Transverse colon (tissue), 4 donors: ENCODE results near the gene CDCA4. TPM values are rescaled to one million over a fixed set of nuclear protein-coding genes. Genes with fewer than 3 reads are reported as not detected.

Experiments used
- DNase-seq: peaks from one replicate; pipeline ENCODE4 v3.0.0-alpha.2; 2019
- H3K27ac ChIP-seq, 4 donors: fragments of 200-600 bp; sonication (generic); 2 replicates each; pipeline ENCODE4 v1.5.1; 2016 to 2018; ENCODE audit warnings: inconsistent platforms in 4 of 4
- H3K27me3 ChIP-seq: fragments of 200-600 bp; sonication (generic); 2 replicates; pipeline ENCODE4 v1.5.1; 2017; ENCODE audit warnings: inconsistent platforms
- H3K36me3 ChIP-seq, 4 donors: fragments of 200-600 bp; sonication (generic); 2 replicates each; pipeline ENCODE4 v1.5.1; 2017 to 2019; ENCODE audit warnings: inconsistent platforms in 4 of 4
- H3K4me1 ChIP-seq, 4 donors: fragments of 200-600 bp; sonication (generic); 2 replicates each; pipeline ENCODE4 v1.5.1; 2017 to 2020; ENCODE audit warnings: inconsistent platforms in 4 of 4
- H3K4me3 ChIP-seq, 4 donors: fragments of 200-600 bp; sonication (generic); 1 replicate in 1 of 4; 2 replicates in 3 of 4; pipeline versions ENCODE4 v1.5.1 to v1.6.1; 2017 to 2019; ENCODE audit warnings: inconsistent platforms in 4 of 4
- H3K9me3 ChIP-seq, 2 donors: fragments of 200-600 bp; sonication (generic); 2 replicates each; pipeline ENCODE4 v1.5.1; 2017 to 2019; ENCODE audit warnings: inconsistent platforms in 2 of 2
- EP300 ChIP-seq: sonication (generic); formaldehyde crosslinking; IDR thresholded peaks from one replicate; pipeline ENCODE4 v1.6.1; 2017; ENCODE audit warnings: antibody characterized with exemption, low read depth
- POLR2A ChIP-seq: fragments of 450-650 bp; IDR thresholded peaks from one replicate; pipeline ENCODE4 v1.6.1; 2016; ENCODE audit warnings: antibody characterized with exemption, mild to moderate bottlenecking, moderate library complexity
- POLR2AphosphoS5 ChIP-seq, 3 donors: sonication (generic); formaldehyde crosslinking; IDR thresholded peaks; one replicate each; pipeline ENCODE4 v1.6.1; 2016; ENCODE audit warnings: antibody characterized with exemption in 3 of 3
- WGBS, 2 donors: methylation state at CpG; one replicate each; pipeline ENCODE4 v1.1.5; 2018; ENCODE audit warnings: low coverage in 1 of 2; 5-methylcytosine and 5-hydroxymethylcytosine counted together
- in situ Hi-C, 4 donors: fragments of 200-750 bp; cut with MboI; loops; one replicate each; pipeline versions ENCODE4 v1.15.0 to v1.15.1; 2017; ENCODE audit warnings: low sequenced_read_pairs in 3 of 4, low pct_ligation_motif_present in 1 of 4, low pct_unique_long_range_greater_than_20kb in 1 of 4
- intact Hi-C: fragments of 100-400 bp; cut with DNase I; formaldehyde crosslinking; loops from one replicate; pipeline ENCODE4 v1.15.1; 2023; ENCODE audit warnings: low total_unique reads
- total RNA-seq, 4 donors: library from RNA; depleted of rRNA; stranded (reverse); fragments of >200 nt; gene quantifications; one replicate each; pipeline ENCODE4 v1.1.0, GENCODE V29; 2016
- TF ChIP-seq, protein P1 (sequence below), 5 experiments: fragments of 200-600 bp in 3 of 5; fragments of 450-650 bp in 2 of 5; sonication (generic) in 3 of 5; IDR thresholded peaks; 1 replicate in 2 of 5; 2 replicates in 3 of 5; pipeline ENCODE4 v1.5.1; 2016 to 2017; ENCODE audit warnings: antibody characterized with exemption in 5 of 5, inconsistent platforms in 3 of 5, mild to moderate bottlenecking in 2 of 5, moderate library complexity in 1 of 5

CDCA4 gene
- total RNA-seq, 4 donors from 2014 or later: 0.80 to 7.5 (median 4.5) TPM

DNA sequence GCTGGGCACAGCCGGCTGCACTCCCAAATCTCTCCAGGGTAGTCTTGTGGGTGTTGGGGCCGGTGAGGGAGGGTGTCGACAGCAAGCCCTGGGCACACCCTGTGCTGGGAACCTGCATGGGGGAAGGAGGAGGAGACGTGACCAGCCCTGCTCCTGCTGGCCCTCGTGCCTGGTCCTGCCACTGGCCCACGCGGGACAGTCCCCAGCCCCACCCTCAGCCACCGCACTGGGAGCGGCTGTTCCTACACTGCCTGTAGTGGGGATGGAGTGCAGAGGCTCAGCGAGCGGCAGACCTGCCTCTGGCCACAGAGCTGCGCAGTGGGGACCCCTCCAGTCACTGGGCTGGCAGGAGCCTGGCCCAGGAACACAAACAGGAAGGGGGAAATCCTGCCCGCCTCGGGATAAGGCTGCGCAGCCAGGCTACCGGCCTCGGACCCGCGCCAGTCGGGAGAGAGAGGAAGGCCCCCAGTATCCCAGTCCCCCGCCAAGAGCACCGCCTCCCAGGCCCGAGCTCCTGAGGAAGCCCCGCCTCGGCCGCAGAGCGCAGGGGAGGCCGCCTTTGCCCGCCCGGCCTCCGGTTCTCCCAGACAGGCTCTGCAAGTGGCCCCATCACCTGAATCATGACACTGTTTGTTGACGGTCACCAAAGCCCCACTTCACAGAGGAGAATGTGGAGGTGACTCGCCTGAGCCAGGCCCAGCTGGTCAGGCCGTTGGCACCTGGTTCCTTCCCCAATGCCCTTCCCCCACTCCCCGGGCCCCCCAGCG is 53.3 kb downstream of the CDCA4 start:
- Histone ChIP-seq H3K4me3 (peak overlapping the region; percentile 13 to 37 (median 20)), H3K27ac (peak overlapping the region; percentile 80 to 92 (median 88)), H3K36me3 (no peaks in the 10 kb centered on the region), H3K27me3 (peaks cover 30% of the 10 kb centered on the region), H3K4me1 (peaks cover 20 to 47% (median 36%) of the 10 kb centered on the region in 4 donors), H3K9me3 (no peaks in the 10 kb centered on the region)
- DNase-seq: no peak
- in situ Hi-C loops: no loop called here
- no peak for TF ChIP-seq EP300
- WGBS, 2 donors: 1% methylated on average over 36 of the region's 36 CpGs; no CpG with 5 or more reads in 1 of the 2 donors
- intact Hi-C loops: no loop called here

DNA sequence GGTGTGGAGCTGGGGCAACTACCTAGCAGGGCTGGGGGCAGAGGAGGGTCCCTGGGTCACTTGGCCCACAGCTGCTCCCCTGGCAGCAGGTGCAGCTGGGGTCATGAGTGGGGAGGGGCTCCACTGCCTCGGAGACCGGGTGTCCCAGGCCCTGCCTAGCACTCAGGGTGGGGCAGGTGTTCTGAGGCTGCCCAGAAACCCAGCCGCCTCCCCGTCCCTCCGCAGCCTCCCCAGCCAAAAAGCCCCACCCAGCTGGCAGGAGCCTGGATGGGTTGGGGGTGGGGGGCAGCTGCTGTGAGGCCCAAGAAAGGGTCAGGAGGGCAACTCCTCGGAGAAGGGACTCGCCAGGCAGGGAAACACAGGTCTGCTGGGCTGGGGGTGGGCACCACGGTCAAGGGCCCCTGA is 53.9 kb downstream of the CDCA4 start:
- intact Hi-C loops (no loop called here), in situ Hi-C loops (no loop called here)
- peaks cover 14 to 41% (median 30%) of the 10 kb centered on the region in 4 donors for H3K4me1 ChIP-seq
- H3K4me3 ChIP-seq: no peak overlapping the region
- peak overlapping the region; percentile 80 to 92 (median 88) for H3K27ac ChIP-seq
- H3K27me3 ChIP-seq: peaks cover 33% of the 10 kb centered on the region
- H3K9me3 ChIP-seq: no peaks in the 10 kb centered on the region
- DNase-seq: no peak
- TF ChIP-seq POLR2AphosphoS5 (IDR thresholded peaks at IDR 0.05): no peak
- TF ChIP-seq, protein P1, sequence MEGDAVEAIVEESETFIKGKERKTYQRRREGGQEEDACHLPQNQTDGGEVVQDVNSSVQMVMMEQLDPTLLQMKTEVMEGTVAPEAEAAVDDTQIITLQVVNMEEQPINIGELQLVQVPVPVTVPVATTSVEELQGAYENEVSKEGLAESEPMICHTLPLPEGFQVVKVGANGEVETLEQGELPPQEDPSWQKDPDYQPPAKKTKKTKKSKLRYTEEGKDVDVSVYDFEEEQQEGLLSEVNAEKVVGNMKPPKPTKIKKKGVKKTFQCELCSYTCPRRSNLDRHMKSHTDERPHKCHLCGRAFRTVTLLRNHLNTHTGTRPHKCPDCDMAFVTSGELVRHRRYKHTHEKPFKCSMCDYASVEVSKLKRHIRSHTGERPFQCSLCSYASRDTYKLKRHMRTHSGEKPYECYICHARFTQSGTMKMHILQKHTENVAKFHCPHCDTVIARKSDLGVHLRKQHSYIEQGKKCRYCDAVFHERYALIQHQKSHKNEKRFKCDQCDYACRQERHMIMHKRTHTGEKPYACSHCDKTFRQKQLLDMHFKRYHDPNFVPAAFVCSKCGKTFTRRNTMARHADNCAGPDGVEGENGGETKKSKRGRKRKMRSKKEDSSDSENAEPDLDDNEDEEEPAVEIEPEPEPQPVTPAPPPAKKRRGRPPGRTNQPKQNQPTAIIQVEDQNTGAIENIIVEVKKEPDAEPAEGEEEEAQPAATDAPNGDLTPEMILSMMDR (IDR thresholded peaks at IDR 0.05): no peak
- no peak for TF ChIP-seq EP300
- TF ChIP-seq POLR2A: no peak
- no peaks in the 10 kb centered on the region for H3K36me3 ChIP-seq
- WGBS, 2 donors: 39% methylated on average over 6 of the region's 8 CpGs; no CpG with 5 or more reads in 1 of the 2 donors

DNA sequence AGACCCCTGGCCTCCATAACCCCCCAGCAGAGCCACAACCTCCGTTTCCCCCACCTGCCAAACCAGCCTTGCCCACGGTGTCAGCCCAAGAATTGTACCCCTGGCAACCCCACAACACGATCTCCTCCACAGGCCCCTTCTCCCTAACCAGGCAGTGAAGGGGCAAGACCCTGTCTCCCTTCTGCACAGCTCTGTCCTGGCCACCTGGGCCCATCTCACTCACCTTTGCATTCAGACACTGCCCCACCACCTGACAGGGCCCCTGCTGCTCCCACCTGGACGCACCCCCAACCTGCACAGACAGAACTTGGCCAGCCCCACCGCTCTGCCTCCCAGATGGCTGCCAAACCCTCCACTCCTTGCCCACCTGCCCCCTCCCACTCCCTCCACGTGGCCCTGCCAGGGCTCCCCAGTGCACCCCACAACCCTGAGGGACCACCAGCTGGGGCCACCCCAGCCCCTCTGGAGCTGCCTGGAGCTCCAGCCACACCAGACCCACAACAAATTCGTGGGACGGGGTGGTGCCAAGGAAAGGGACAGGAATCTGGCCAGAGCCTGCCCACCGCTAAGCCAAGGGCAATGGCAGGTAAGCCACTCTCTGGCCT is 54.5 kb downstream of the CDCA4 start:
- intact Hi-C loops (no loop called here), in situ Hi-C loops (no loop called here)
- no peak for DNase-seq
- H3K4me3 ChIP-seq: no peak overlapping the region
- H3K27ac ChIP-seq: peak overlapping the region; percentile 80 to 92 (median 88)
- H3K36me3 ChIP-seq: no peaks in the 10 kb centered on the region
- TF ChIP-seq, protein P1 (IDR thresholded peaks at IDR 0.05): no peak
- TF ChIP-seq POLR2AphosphoS5 (IDR thresholded peaks at IDR 0.05): no peak
- no peak for TF ChIP-seq EP300
- TF ChIP-seq POLR2A: no peak
- peaks cover 8 to 35% (median 26%) of the 10 kb centered on the region in 4 donors for H3K4me1 ChIP-seq
- WGBS, 2 donors: 62% methylated on average over 9 of the region's 9 CpGs; no CpG with 5 or more reads in 1 of the 2 donors
- H3K9me3 ChIP-seq: no peaks in the 10 kb centered on the region
- peaks cover 39% of the 10 kb centered on the region for H3K27me3 ChIP-seq

DNA sequence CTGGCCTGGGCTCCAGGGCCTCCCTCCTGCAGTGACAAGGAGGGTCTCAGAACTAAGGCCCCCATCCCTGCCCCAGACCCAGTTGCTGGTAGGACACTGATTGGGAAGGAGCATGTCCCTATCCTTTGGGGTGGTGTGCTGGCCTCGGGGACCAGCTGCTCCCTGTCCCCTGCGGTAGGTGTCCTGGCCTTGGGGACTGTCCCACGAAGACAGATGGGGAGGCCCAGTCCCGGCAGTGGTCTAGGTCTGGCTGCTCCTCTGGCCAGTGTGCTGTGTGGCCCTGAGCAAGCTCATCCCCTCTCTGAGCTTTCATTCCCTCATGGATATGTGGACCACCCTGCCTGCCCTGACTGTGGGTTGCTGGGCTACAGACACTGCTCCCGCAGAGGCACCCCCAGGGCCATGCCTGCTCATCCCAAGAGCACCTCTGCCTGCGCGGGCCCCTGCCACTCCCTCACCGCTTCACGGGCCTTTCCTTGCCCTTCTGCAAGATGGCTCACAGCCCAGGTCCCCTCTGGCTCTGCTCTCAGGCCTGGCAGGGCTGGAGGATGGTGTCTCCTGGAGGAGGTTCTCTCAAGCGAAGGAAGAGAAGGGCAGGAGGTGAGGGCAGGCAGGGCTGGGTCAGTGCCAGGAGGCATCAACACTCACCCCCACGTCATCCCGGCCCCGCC is 55.2 kb downstream of the CDCA4 start:
- no peak for DNase-seq
- peaks cover 40% of the 10 kb centered on the region for H3K27me3 ChIP-seq
- 83% methylated on average over 10 of the region's 13 CpGs; no CpG with 5 or more reads in 1 of the 2 donors for WGBS, 2 donors
- in situ Hi-C loops (no loop called here), intact Hi-C loops (no loop called here)
- H3K36me3 ChIP-seq: no peaks in the 10 kb centered on the region
- no peak overlapping the region for H3K4me3 ChIP-seq
- H3K27ac ChIP-seq: peak overlapping the region in 1 of 4 donors; percentile 92
- no peak for TF ChIP-seq POLR2AphosphoS5 (IDR thresholded peaks at IDR 0.05)
- no peak for TF ChIP-seq EP300
- TF ChIP-seq, protein P1 (IDR thresholded peaks at IDR 0.05): no peak
- TF ChIP-seq POLR2A: no peak
- peaks cover 1 to 29% (median 22%) of the 10 kb centered on the region in 4 donors for H3K4me1 ChIP-seq
- no peaks in the 10 kb centered on the region for H3K9me3 ChIP-seq
